SHP77 (cell line): ENCODE measurements around the gene CDH22.
A peak's percentile ranks its signal among the peaks of the same experiment; 100 is the strongest.

Source experiments
- DNase-seq, 2 experiments: peaks; one replicate each; lab custom pipeline; 2025; lab: John Stamatoyannopoulos, UW

Gene CDH22

DNA sequence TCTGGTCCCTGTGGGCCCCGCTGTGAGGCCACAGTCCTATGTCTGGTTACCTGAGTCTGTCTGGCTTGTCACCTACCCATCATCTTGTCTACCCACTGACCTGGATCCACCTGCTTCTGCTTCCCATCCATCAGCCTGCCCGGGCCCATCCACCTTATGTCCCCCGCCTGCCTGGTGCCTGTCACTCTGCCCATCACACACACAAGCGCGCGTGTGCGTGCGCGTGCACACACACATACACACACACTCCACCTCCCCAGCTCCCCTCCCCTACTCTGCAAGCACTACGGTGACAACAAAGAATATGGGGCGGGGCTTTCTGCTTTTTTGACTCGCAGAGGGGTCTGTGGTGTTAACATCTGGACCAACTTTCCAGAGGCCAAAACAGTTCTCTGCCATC, 8.0 kb downstream of the CDH22 start:
- no peak for DNase-seq

DNA sequence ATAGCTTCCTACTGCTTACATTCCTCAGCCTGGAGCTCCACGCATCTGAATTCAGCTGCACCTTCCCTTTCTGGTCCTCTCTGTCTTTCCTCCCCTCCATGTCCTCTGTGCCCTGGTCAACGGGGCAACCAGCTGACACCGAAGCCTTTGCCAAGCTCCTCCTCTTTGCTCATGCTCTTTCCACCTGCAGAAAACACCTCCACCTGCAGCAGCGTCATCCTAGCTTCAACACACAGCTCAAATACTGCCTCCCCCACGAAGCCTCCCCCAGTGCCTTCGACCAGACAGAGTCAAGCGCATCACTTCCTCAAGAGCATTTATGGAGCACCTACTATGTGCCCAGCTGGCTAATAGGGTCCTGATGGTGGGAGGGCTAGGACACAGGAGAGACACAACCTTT, 9.2 kb downstream of the CDH22 start:
- no peak for DNase-seq

DNA sequence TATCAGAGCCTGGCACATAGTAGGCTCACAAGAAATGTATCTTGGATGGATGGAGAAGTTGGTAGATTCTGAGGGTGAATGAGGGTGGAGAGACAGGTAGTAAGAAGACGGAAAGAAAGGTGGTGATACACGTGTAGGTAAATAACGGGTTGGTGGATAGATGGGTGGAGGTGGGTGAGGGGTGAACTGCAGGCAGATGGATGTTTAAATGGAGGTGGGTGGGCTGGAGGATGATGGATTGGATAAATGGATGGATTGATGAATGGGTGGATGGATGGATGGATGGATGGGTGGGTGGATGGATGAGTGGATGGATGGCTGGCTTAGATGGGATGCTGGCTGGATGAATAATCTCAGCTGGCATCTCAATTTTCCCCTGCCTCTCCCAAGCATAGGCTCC, 9.9 kb downstream of the CDH22 start:
- no peak for DNase-seq

DNA sequence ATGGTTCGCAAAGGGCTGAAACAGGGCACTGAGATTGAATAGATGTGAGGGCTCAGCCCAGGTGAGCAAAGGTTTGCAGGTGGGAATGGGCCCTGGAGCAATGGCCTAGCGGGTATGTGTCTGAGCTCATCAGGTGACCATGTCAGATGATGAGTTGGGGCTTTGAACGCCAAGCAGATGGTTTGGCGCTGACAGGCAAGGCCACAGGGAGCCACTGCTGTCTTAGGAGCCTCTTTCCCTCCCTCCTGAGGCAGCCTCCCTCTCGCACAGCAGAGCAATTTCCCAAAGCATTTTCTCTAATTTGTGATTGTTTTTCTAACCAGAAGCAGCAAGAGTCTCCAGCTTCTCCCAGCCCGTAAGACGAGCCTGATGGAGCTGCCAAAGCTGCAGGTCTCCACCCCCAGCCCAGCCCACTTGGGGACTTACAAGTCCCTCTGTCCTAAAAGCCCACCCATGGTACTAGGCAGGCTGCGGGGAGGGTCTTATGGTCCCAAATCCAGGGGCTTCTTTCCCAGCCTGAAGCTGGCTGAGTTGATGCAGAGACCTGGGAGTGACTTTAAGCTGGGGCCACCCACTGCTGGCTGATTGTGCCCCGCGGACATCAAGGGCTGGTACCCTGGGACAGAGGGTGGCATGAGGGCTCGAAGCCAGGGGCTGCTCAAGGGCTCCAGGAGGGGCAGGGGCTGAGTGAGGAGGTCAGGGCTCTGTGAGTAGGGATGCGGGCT, 11.6 kb downstream of the CDH22 start:
- no peak for DNase-seq

DNA sequence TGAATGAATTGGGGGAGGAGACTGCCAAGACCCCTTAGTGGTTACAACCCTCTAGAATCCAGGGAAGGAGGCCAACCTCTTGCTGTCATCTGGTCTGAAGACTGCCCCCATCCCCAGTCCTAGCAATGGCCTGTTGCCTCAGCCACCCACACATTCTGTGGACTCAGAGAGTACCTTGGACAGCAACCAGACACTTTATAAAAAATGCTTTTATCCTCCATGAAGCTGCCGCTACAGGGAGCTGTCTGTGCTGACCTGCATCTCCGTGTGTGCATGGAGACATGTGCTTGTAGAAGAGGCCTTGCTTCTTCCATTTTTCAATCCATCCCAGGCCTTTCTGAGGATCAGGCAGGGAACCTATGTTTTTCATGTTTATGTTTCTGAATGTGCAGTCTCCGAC, 15.2 kb downstream of the CDH22 start:
- DNase-seq = no peak

DNA sequence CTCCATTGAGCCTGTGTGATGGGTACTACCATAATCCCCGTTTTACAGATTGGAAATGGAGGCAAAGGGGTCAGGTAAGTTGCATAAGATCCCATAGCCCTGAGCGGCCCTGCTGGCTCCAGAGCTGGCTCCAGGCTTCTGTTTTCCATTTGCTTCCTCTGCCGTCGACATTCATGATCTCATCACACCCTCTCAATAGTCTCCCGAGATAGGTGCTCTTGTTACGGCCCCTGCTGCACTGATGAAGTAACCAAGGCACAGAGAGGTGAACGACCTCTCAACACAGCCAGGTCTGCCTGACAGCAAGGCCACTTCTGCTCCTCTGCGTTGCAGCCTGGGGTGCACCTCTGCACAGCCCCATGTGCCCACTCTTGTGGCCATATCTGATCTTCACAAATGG, 16.9 kb downstream of the CDH22 start:
- DNase-seq = no peak

DNA sequence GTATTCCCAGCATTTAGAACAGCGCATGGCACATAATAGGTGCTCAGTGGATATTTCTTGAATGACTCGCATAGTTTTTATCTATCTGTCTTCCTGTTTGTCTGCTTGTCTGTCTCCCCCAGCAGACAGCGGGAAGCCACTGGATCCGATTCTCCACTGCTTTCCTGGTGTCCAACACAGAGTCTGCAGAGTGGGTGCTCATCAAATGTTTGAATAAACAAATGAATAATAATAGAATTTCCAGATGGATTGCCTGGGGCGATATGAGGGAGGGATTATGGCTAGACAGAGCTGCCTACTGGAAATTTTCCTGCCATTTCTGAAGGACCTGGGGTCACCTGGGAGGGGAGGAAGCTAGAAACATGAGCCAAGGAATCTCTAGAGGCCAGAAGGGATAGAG, 18.9 kb downstream of the CDH22 start:
- DNase-seq = no peak

DNA sequence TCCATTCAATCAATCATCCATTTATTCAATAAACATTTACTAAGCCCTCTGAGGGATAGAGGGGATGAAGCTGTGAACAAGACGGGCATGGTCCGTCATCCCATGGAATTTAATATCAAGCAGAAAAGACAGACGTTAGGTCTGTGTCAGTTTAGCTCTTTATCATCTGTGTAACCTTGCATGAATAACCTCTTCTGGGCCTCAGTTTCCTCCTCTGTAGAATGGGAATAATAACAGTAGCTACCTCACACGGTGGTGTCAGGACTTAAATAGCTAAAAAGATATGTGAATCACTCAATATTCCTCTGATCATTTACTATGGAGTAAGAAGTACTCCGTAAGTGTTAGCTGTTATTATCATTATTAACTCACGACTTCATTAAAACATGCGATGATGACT, 21.3 kb downstream of the CDH22 start:
- DNase-seq = no peak

DNA sequence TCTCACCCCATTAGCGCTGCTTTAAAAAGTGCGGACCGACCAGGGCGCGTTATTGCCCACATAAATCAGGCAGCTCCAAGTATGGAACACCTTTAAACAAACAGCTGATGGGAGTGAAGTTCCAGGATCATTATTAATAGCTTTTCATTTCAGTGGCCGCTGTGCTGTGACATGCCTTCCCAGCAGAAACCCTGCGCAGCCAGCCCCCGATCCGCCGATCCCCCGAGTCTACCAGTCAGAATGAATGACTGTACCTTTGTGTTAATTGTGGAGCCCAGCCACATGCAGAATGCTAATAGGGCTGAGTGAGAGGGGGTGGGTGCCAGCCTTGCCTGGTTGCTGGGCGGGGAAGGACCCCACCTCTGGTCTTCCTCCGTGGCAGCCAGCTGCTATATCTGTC, 21.9 kb downstream of the CDH22 start:
- DNase-seq = no peak

DNA sequence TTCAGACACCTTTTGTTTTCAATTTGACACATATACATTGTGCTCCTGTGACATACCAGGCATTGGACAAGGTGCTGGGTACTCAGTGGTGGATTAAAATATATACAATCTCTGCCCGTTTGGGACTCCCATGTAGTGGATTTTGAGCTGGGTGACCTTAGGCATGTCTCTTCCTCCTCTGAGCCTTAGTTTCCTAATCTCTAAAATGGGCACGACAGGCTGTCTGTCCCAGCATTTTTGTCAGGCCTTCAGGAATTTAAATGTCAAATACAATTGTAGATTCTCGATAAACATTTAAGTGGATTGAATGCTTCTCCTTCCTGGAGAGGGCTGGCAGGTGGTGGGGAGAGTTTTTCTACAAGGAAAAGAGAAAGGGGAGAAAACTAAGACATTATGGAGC, 22.6 kb downstream of the CDH22 start:
- no peak for DNase-seq

DNA sequence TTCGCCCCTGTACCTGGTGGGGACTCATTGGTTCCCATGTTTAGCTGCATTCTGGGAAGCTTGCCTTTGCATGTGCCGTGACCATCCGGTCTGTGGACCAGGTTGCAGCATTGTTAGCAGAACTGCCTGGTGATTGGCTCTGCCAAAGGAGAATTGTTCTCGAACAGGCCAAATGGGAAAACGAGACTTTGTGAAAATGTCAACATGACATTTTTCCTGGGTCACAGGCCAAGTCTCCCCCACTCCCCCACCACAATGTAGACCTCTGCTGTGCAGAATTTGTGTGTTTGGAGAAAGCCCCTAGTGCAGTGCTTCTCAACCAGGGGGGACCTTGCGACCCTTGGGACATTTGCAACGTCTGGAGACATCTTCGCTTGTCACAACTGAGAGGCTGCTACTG, 23.2 kb downstream of the CDH22 start:
- DNase-seq = no peak

DNA sequence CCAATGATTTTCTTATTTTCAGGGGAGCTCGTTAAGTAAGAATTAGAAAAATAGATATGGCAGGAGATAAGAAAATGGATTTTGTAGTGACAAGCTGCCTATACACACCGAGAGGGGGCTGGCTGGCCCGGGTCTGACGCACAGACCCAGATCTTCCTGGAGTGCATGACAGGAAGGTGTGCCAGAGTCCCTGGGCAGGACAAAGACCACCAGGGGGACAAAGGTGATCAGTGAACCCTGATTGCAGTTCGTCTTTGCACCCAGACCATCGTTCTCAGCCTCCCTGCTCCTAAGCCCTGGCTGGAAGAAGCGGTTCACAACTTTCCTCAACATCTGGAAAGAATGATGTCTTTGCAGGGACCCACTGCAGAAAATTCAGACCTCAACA, 24.3 kb downstream of the CDH22 start:
- DNase-seq = no peak

DNA sequence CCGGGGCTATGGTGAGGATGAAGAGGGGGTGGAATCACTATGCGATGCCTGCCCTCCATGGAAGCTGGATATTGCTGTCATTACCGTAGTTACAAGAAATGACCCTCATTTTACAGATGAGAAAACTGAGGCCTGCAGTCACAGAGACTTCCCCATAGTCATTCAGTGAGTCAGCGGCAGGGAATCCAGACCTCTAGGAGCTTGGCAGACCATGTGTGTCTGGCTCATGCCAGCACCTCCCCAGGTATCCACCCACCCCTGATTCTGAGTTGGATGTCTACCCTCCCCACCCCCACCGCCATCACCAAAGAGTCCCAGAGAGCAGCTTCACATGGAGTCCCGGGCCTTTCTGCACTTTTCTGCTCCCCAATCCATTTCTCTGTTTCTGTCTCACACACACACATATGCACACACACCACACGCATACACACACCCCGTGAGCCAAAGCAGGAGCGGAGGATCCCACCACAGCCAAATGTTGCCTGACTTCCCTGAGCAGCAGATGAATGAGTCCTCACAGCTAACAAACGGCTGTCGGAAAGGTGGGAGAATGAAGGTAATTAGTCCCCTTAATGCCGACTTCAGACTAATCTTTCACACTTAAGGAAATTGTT, 24.8 kb downstream of the CDH22 start:
- no peak for DNase-seq

DNA sequence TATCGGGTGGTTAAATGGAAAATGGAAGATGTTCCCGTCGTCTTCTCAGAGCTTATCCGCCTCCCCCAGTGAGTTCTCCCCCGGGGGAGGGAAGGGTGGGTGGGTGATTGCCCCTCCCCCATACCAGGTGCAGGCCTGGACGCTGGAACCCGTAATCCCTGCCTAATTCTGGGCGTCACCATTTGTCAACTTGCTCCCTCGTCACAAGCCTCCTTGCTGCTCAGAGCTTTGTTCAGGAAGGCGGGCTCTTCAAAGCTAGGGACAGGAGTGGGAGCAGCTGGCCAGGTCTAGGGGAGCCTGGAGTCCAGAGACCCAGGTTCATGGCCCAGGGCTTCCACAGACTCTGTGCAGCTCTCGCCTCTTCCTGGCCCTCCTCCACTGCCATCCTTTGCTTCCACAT, 25.6 kb downstream of the CDH22 start:
- DNase-seq = peak in 1 of 2 experiments; percentile 5

DNA sequence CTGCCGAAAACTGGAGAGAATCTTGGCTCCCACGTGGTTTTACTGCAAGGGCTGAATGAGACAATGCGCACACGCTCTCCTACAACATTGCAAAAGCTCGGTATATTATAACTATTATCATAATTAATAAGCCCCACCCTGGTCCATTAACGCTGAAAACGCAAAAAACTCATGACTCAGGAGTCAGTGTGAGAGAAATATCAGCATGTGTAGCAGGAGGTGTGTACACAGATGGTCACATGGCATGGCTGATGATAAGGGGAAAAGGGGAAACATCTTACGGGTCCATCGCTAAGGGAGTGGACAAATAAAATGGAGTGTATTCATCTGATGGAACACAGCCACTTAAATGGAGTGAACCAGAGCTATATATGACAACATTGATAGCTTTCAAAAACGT, 29.2 kb downstream of the CDH22 start:
- no peak for DNase-seq

DNA sequence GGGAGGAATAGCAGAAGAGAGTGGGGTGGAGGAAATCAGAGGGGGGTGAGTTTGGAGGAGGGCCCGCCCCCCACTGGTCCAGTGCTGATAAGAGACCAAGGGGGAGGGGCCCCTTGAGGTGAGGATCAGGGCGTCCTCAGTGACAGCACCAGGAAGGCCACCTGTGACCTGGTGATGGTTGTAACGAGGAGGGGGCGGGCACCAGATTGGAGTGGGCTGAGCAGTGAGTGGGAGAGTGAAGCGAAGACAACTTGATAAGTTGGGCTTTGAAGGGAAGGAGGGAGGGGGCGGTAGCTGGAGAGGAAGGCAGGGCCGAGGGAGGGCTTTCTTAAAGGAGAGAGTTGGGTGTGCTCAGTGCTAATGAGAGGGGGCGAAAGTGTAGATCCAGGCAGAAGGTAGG, 30.7 kb downstream of the CDH22 start:
- DNase-seq = no peak

DNA sequence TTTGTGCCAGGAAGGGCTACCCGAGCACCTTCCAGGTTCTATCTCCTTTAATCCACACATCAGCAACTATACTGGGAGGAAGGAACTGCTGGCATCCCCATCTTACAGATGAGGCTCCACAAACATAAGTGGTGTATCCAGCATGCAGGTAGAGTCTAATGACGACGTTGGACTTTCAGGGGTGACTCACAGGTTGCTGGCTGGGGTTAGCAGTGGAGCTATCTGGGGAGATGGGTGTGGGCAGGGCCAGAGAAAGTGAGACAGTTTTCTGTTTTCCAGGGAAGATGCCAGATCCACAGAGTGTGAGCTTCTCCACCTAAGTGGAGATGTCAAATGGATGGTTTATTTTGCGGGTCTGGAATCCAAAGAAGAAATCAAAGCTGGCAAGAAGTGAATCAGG, 31.8 kb downstream of the CDH22 start:
- DNase-seq = no peak

DNA sequence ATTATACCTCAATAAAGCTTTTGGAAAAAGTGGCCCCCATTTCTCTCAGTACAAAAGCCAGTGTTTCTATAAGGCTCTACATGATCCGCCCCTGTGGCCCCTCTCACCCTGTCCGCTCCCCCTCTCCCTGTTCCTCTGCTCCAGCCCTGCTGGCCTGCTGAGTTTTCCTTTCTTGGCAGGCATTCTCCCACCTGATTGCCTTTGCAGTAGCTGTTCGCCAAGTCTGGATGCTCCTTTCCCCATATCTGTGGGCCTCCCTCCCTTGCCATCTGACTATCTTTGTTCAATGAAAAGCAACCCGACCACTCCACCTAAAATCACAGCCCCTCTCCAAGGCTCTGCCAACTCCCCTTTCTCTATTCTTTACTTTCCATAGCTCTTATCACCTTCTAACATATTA, 33.2 kb downstream of the CDH22 start:
- no peak for DNase-seq

DNA sequence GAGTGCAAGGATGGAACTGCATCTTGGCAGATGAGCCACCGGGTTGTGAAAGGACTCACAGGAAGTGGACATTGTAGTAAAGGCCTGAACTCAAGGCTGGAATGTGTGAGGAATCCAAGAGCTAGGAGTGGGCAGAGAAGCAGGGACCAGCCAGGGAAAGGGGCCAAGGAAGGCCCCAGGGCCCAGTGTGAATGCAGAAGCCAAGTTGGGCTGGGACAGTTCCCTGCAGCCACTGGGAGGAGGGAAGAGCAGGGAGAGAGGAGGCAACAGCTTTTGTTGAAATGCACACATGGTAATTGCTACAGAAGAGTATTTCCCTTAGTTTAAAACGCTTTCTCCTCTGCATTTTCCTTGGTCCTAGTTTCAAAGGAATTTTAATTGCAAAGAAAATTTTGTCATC, 34.6 kb downstream of the CDH22 start:
- no peak for DNase-seq

DNA sequence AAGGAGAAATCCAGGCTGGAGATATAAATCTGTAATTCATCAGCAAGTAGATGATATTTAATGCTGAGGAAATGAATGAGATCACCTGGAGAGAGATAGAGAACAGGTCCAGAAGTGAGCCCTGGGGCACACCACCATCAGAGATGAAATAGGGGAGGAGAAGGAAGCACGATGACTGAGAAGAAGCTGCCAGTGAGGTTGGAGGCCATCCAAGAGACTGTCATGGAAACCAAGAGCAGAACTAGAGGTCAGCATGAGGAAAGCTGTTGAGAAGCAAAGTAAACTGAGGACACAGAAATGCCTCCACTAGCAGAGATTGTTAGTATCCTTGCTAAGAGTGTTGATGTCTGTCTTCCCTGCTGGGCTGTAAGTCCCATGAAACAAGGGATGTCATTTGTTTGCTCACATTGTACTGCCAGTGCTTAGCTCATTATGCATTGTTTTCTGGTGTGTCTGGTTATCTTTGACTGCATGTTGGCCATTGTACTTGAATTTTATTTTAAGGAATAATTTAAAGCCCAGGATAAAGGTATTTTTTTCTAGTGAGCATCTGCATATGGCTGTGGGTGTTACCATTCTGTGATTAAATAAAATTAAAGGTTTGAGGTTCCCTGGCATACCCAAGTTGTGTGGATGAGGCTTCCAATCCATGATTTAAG, 35.8 kb downstream of the CDH22 start:
- DNase-seq = no peak

DNA sequence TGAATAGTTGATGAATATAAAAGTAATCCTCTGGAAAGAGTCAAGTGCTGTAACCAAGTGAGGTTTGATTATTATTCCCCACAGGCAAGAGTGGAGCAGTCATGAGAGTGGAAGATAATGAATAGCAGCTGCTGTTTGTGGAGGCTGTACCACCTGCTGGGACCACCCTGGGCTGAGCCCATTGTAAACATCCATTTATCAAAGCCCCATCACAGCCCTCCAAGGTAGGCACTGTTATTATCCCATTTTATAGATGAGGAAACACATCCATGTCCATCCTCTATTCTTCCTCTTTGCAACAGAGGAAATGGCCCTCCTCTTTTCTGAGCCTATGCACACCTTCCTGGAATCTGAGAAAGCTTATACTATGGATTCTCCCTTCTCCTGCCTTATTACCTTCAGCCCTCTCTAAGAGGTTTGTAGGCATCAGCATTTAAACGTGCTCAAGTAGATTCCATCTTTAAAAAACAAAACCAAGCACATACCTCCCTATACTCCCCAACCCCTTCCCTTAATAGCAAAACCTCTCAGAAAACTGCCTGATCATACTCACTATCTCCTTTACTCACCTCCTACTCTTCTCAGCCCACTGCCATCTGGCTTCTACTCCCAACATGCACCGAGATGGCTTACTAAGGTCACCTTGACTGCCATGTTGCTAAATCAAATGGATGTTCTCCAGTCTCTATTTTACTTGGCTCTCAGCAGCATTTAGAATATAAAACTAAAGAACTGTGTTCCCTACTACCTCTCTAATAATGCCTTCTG, 37.1 kb downstream of the CDH22 start:
- DNase-seq = no peak

DNA sequence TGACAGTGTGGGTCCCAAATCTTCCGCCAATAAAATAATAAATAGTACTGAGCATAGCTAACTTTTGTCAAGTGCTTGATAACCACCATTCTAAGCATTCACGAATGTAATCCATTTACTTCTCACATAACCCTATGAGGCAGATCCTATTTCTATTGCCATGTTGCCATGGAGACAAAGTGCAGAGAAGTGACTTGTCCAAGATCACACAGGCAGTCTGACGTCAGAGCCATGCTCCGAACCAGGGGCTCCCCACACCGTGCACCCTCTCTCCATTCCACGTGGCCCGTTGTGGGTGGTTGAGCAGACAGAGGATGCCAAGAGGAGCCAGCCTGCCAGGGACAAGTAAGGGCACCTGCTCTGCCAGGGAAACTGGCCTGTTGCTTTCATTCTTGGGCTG, 38.9 kb downstream of the CDH22 start:
- DNase-seq = no peak

DNA sequence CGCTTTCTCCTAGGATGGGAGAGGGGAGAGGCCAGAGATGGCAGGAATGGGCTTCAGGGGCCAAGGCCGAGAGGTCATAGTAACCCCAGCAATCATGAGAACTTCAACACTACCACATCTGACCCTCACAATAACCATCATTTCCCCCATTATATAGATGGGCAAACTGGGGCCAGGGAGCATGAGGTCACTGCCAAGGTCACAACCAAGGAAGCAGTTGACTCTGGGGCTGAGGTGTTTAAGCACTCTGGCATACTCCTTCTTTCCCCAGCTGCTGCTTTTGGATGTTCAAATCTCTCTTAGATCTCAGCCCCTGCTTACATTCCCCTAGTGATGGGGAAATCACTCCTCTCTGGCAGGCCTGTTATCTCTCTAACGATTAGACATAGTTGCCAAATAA, 39.6 kb downstream of the CDH22 start:
- DNase-seq = no peak
